OCI-LY1 (cell line): ENCODE measurements around the gene MAMDC2.

Source experiments
- CTCF ChIP-seq: fragments of 200-600 bp; sonication (generic), shearing (Covaris generic); IDR thresholded peaks from 2 replicates; pipeline ENCODE4 v1.5.1; 2017; ENCODE audit warnings: mild to moderate bottlenecking, antibody characterized with exemption, low read length, moderate library complexity, mixed read lengths
- EZH2 ChIP-seq: fragments of 200-600 bp; sonication (generic), shearing (Covaris generic); IDR thresholded peaks from 2 replicates; pipeline ENCODE4 v1.8.0; 2017; ENCODE audit warnings: borderline replicate concordance, mixed run types, mild to moderate bottlenecking, antibody characterized with exemption, low read length, moderate library complexity, mixed read lengths

- no peak for TF ChIP-seq CTCF
- no peak for TF ChIP-seq EZH2
Observed at GRCh38 chr9:70133253-70134208, 89.9 kb downstream of the MAMDC2 start.
